HG03139 (cell line): ENCODE results near the gene PTPRM.

Source experiments
- ATAC-seq: cut with Tn5 transposase; IDR thresholded peaks from one replicate; pipeline ENCODE4 v1.9.1; 2021; ENCODE audit not compliant: unreplicated experiment

The PTPRM gene

GRCh38 chr18:7789856-7790552 is 222.9 kb downstream of the PTPRM start:
- ATAC-seq = no peak

GRCh38 chr18:7793100-7793499 is 226.0 kb downstream of the PTPRM start:
- no peak for ATAC-seq

GRCh38 chr18:7803956-7804469 is 236.9 kb downstream of the PTPRM start:
- no peak for ATAC-seq

GRCh38 chr18:7805096-7805495 is 238.0 kb downstream of the PTPRM start:
- no peak for ATAC-seq

GRCh38 chr18:7805880-7806279 is 238.8 kb downstream of the PTPRM start:
- ATAC-seq = no peak

GRCh38 chr18:7807936-7808453 is 240.9 kb downstream of the PTPRM start:
- no peak for ATAC-seq

GRCh38 chr18:7808992-7809391 is 241.9 kb downstream of the PTPRM start:
- no peak for ATAC-seq

- no peak for ATAC-seq
These were observed 242.3 kb downstream of the PTPRM start for GRCh38 chr18:7809455-7809854.

GRCh38 chr18:7809978-7810377 is 242.9 kb downstream of the PTPRM start:
- no peak for ATAC-seq

- ATAC-seq = no peak
These were observed 245.4 kb downstream of the PTPRM start for GRCh38 chr18:7812431-7813063.

- no peak for ATAC-seq
These were observed 246.0 kb downstream of the PTPRM start for GRCh38 chr18:7813131-7813530.

- no peak for ATAC-seq
These were observed 247.7 kb downstream of the PTPRM start for GRCh38 chr18:7814754-7815315.

GRCh38 chr18:7815787-7816186 is 248.7 kb downstream of the PTPRM start:
- ATAC-seq = no peak

- no peak for ATAC-seq
These were observed 250.6 kb downstream of the PTPRM start for GRCh38 chr18:7817575-7818230.

- ATAC-seq = no peak
These were observed 254.7 kb downstream of the PTPRM start for GRCh38 chr18:7821784-7822183.

- ATAC-seq = no peak
These were observed 255.6 kb downstream of the PTPRM start for GRCh38 chr18:7822435-7823331.

GRCh38 chr18:7824970-7825369 is 257.9 kb downstream of the PTPRM start:
- ATAC-seq = no peak

GRCh38 chr18:7830468-7830867 is 263.4 kb downstream of the PTPRM start:
- no peak for ATAC-seq

GRCh38 chr18:7839548-7839947 is 272.4 kb downstream of the PTPRM start:
- ATAC-seq = no peak

GRCh38 chr18:7840411-7840810 is 273.3 kb downstream of the PTPRM start:
- no peak for ATAC-seq
